Right ventricle myocardium inferior (tissue), 1 donor: ENCODE data around the gene SHB. TPM values are rescaled to one million over a fixed set of nuclear protein-coding genes. Genes with fewer than 3 reads are reported as not detected.

Source experiments
- ATAC-seq: fragments of 200-7000 bp; cut with Tn5 transposase; one replicate; pipeline ENCODE4 v1.9.1; 2020; ENCODE audit warnings: mild to moderate bottlenecking, moderate library complexity
- DNase-seq: peaks from one replicate; pipeline ENCODE4 v3.0.0; 2021; ENCODE audit errors: missing footprints
- intact Hi-C: fragments of 100-400 bp; cut with DNase I; formaldehyde crosslinking; loops from one replicate; pipeline ENCODE4 v1.11.0; 2022
- total RNA-seq: library from RNA; stranded (reverse); fragmentation: NEBNext Ultra II Directional; extraction: Animal tissue kit (Norgen Biotek cat#: 25700); gene quantifications from one replicate; pipeline ENCODE4 v1.2.1, GENCODE V29; 2021
- donor health status: DM: no; HTN: yes; CAD: no; lungs with severe emphysema.

Gene SHB
- total RNA-seq, 1 donor from 2014 or later = 14.7 TPM

GRCh38 chr9:37988041-37988440 is 81.0 kb downstream of the SHB start:
- peak; percentile 26 for ATAC-seq
- no peak for DNase-seq
- intact Hi-C loops = loop anchor here (5.0 kb wide), 3 partner anchors 36 to 79 kb away; partner anchors contain the start of gene SHB

GRCh38 chr9:37987467-37987981 is 81.5 kb downstream of the SHB start:
- no peak for DNase-seq
- peak; percentile 35 for ATAC-seq
- intact Hi-C loops = loop anchor here (5.0 kb wide), 3 partner anchors 35 to 80 kb away; partner anchors contain the start of gene SHB

GRCh38 chr9:37986771-37987258 is 82.2 kb downstream of the SHB start:
- no peak for ATAC-seq
- DNase-seq = no peak
- intact Hi-C loops = loop anchor here (5.0 kb wide), 3 partner anchors 35 to 80 kb away; partner anchors contain the start of gene SHB

- intact Hi-C loops = loop anchor here (5.0 kb wide), 3 partner anchors 34 to 81 kb away; partner anchors contain the start of gene SHB
- no peak for DNase-seq
- ATAC-seq = no peak
Measured at GRCh38 chr9:37986001-37986400, 83.0 kb downstream of the SHB start.

- intact Hi-C loops = loop anchor here (5.0 kb wide), 3 partner anchors 33 to 82 kb away; partner anchors contain the start of gene SHB
- peak; percentile 68 for ATAC-seq
- DNase-seq = no peak
Measured at GRCh38 chr9:37984672-37985611, 84.1 kb downstream of the SHB start.

- no peak for DNase-seq
- intact Hi-C loops = no loop called here
- no peak for ATAC-seq
Measured at GRCh38 chr9:37984278-37984671, 84.8 kb downstream of the SHB start.

GRCh38 chr9:37983381-37984067 is 85.5 kb downstream of the SHB start:
- DNase-seq (no peak), ATAC-seq (no peak)
- intact Hi-C loops = no loop called here

GRCh38 chr9:37979844-37980243 is 89.2 kb downstream of the SHB start:
- intact Hi-C loops = no loop called here

GRCh38 chr9:37978983-37979382 is 90.0 kb downstream of the SHB start:
- ATAC-seq = no peak
- intact Hi-C loops = no loop called here

More at GRCh38 chr9:37979844-37980243, 89.2 kb downstream of the SHB start:
- DNase-seq (no peak), ATAC-seq (no peak)

GRCh38 chr9:37978481-37978864 is 90.6 kb downstream of the SHB start:
- DNase-seq = no peak
- intact Hi-C loops = no loop called here
- no peak for ATAC-seq

More at GRCh38 chr9:37978983-37979382, 90.0 kb downstream of the SHB start:
- DNase-seq = no peak

- intact Hi-C loops = no loop called here
- DNase-seq = no peak
- ATAC-seq = no peak
Measured at GRCh38 chr9:37977851-37978480, 91.1 kb downstream of the SHB start.

GRCh38 chr9:37976714-37977477 is 92.1 kb downstream of the SHB start:
- ATAC-seq = no peak
- intact Hi-C loops = no loop called here
- DNase-seq = no peak

GRCh38 chr9:37975639-37976038 is 93.4 kb downstream of the SHB start:
- DNase-seq = no peak
- intact Hi-C loops = no loop called here
- ATAC-seq = no peak

- intact Hi-C loops = no loop called here
- DNase-seq (no peak), ATAC-seq (no peak)
Measured at GRCh38 chr9:37974506-37975173, 94.4 kb downstream of the SHB start.

GRCh38 chr9:37972351-37972848 is 96.6 kb downstream of the SHB start:
- ATAC-seq (no peak), DNase-seq (no peak)
- intact Hi-C loops = no loop called here

GRCh38 chr9:37971691-37972090 is 97.3 kb downstream of the SHB start:
- intact Hi-C loops = no loop called here
- DNase-seq = no peak

GRCh38 chr9:37971108-37971459 is 97.9 kb downstream of the SHB start:
- no peak for ATAC-seq
- intact Hi-C loops = no loop called here
- no peak for DNase-seq

More at GRCh38 chr9:37971691-37972090, 97.3 kb downstream of the SHB start:
- no peak for ATAC-seq
